Hepatocyte (in vitro differentiated cells): ENCODE results near the gene MIEF1. TPM values are rescaled to one million over a fixed set of nuclear protein-coding genes. Genes with fewer than 3 reads are reported as not detected.

Experiments used
- DNase-seq: peaks from one replicate; pipeline ENCODE4 v3.0.0-alpha.2; 2016; ENCODE audit warnings: low spot score
- H2AFZ ChIP-seq: fragments of 200-600 bp; sonication (generic); 2 replicates; pipeline ENCODE4 v1.6.0; 2016; ENCODE audit warnings: antibody characterized with exemption, mild to moderate bottlenecking
- H3K27ac ChIP-seq: fragments of 200-600 bp; sonication (generic); 2 replicates; pipeline ENCODE4 v1.5.1; 2016; ENCODE audit warnings: mild to moderate bottlenecking
- H3K27me3 ChIP-seq: fragments of 200-600 bp; sonication (generic); 2 replicates; pipeline ENCODE4 v1.6.1; 2016
- H3K36me3 ChIP-seq: fragments of 200-600 bp; sonication (generic); replicated peaks from 2 replicates; pipeline ENCODE4 v1.5.1; 2016; ENCODE audit warnings: low read depth; ENCODE audit not compliant: insufficient read depth
- H3K4me1 ChIP-seq: fragments of 200-600 bp; sonication (generic); 2 replicates; pipeline ENCODE4 v1.5.1; 2016; ENCODE audit warnings: mild to moderate bottlenecking, moderate library complexity; ENCODE audit not compliant: insufficient read depth
- H3K4me2 ChIP-seq: fragments of 200-600 bp; sonication (generic); 2 replicates; pipeline ENCODE4 v1.6.0; 2016
- H3K4me3 ChIP-seq: fragments of 200-600 bp; sonication (generic); 2 replicates; pipeline ENCODE4 v1.5.1; 2016; ENCODE audit warnings: mild to moderate bottlenecking
- H3K79me2 ChIP-seq: fragments of 200-600 bp; sonication (generic); 2 replicates; pipeline ENCODE4 v1.6.0; 2017; ENCODE audit warnings: mild to moderate bottlenecking
- H3K9me2 ChIP-seq: fragments of 200-600 bp; sonication (generic); replicated peaks from 2 replicates; pipeline ENCODE4 v1.6.0; 2017; ENCODE audit warnings: mild to moderate bottlenecking; ENCODE audit not compliant: insufficient read depth
- H3K9me3 ChIP-seq: fragments of 200-600 bp; sonication (generic); 2 replicates; pipeline ENCODE4 v1.5.1; 2016; ENCODE audit warnings: low read depth, mild to moderate bottlenecking
- H4K20me1 ChIP-seq: fragments of 200-600 bp; sonication (generic); 2 replicates; pipeline ENCODE4 v1.6.0; 2016; ENCODE audit warnings: mild to moderate bottlenecking; ENCODE audit not compliant: insufficient read depth, poor library complexity, severe bottlenecking
- CTCF ChIP-seq: fragments of 200-600 bp; sonication (generic); IDR thresholded peaks from 2 replicates; pipeline ENCODE4 v1.5.1; 2016; ENCODE audit warnings: antibody characterized with exemption, mild to moderate bottlenecking; ENCODE audit not compliant: poor library complexity
- EZH2 ChIP-seq: fragments of 200-600 bp; sonication (generic); IDR thresholded peaks from 2 replicates; pipeline ENCODE4 v1.6.1; 2016; ENCODE audit warnings: antibody characterized with exemption, mild to moderate bottlenecking, borderline replicate concordance
- EZH2phosphoT487 ChIP-seq: fragments of 200-600 bp; sonication (generic); IDR thresholded peaks from one replicate; pipeline ENCODE4 v1.6.1; 2018; ENCODE audit warnings: antibody characterized with exemption, mild to moderate bottlenecking, low read depth, moderate library complexity; ENCODE audit not compliant: unreplicated experiment, severe bottlenecking
- WGBS: methylation state at CpG from one replicate; pipeline ENCODE4 v1.1.6; 2016; ENCODE audit warnings: low lambda C conversion rate; ENCODE audit errors: missing lambda C conversion rate; 5-methylcytosine and 5-hydroxymethylcytosine counted together
- polyA plus RNA-seq: library from polyadenylated mRNA; unstranded; fragments of >200 nt; fragmentation: Nextera tagmentation; extraction: Ambion mirVana; gene quantifications from 2 replicates; pipeline ENCODE4 v1.2.1, GENCODE V29; 2016
- total RNA-seq: library from RNA; depleted of rRNA; stranded (reverse); fragments of >200 nt; gene quantifications from 2 replicates; pipeline ENCODE4 v1.2.3, GENCODE V29; 2014

Gene MIEF1
- total and polyA plus RNA-seq, 2 experiments from 2014 or later, result 22.2 to 31.8 TPM

GRCh38 chr22:39515266-39516050 lies 13.4 kb downstream of the MIEF1 start:
- Histone ChIP-seq H3K9me3 (no peaks in the 10 kb centered on the region), H3K27me3 (no peaks in the 10 kb centered on the region), H3K4me2 (no peak overlapping the region), H3K4me1 (peaks cover 11% of the 10 kb centered on the region), H3K79me2 (peaks cover 53% of the 10 kb centered on the region), H3K36me3 (no peaks in the 10 kb centered on the region), H3K27ac (no peak overlapping the region), H3K4me3 (no peak overlapping the region), H2AFZ (no peak overlapping the region), H4K20me1 (peaks cover 6% of the 10 kb centered on the region), H3K9me2 (no peaks in the 10 kb centered on the region)
- 95% methylated on average over 12 of the region's 12 CpGs for WGBS
- TF ChIP-seq EZH2 (no peak), EZH2phosphoT487 (no peak), CTCF (no peak)
- no peak for DNase-seq

- H2AFZ ChIP-seq, result no peak overlapping the region
- H3K4me2 ChIP-seq, result no peak overlapping the region
- H3K36me3 ChIP-seq, result peaks cover 5% of the 10 kb centered on the region
- no peak for DNase-seq
- H3K9me3 ChIP-seq, result no peaks in the 10 kb centered on the region
- no peaks in the 10 kb centered on the region for H3K27me3 ChIP-seq
- H3K27ac ChIP-seq, result peak overlapping the region; percentile 97
- H4K20me1 ChIP-seq, result peaks cover 18% of the 10 kb centered on the region
- 85% methylated on average over 3 of the region's 3 CpGs for WGBS
- H3K4me3 ChIP-seq, result no peak overlapping the region
- TF ChIP-seq EZH2phosphoT487 (no peak), EZH2 (no peak), CTCF (no peak)
- H3K9me2 ChIP-seq, result no peaks in the 10 kb centered on the region
- H3K4me1 ChIP-seq, result peaks cover 18% of the 10 kb centered on the region
- H3K79me2 ChIP-seq, result peaks cover 66% of the 10 kb centered on the region
These were observed 15.4 kb downstream of the MIEF1 start for GRCh38 chr22:39517470-39517869.

GRCh38 chr22:39518144-39518786 lies 16.2 kb downstream of the MIEF1 start:
- Histone ChIP-seq H3K79me2 (peaks cover 74% of the 10 kb centered on the region), H3K9me3 (no peaks in the 10 kb centered on the region), H3K36me3 (peaks cover 9% of the 10 kb centered on the region), H3K4me1 (peaks cover 26% of the 10 kb centered on the region), H3K27me3 (no peaks in the 10 kb centered on the region), H3K4me2 (peak overlapping the region; percentile 91), H3K27ac (peak overlapping the region; percentile 97), H3K9me2 (no peaks in the 10 kb centered on the region), H2AFZ (no peak overlapping the region), H4K20me1 (peaks cover 26% of the 10 kb centered on the region), H3K4me3 (no peak overlapping the region)
- 58% methylated on average over 5 of the region's 5 CpGs for whole genome bisulfite sequencing
- no peak for DNase-seq
- TF ChIP-seq CTCF (no peak), EZH2phosphoT487 (no peak), EZH2 (no peak)
